ENCODE measurements around the gene LPIN2.
A peak's percentile ranks its signal among the peaks of the same experiment; 100 is the strongest.

DNA sequence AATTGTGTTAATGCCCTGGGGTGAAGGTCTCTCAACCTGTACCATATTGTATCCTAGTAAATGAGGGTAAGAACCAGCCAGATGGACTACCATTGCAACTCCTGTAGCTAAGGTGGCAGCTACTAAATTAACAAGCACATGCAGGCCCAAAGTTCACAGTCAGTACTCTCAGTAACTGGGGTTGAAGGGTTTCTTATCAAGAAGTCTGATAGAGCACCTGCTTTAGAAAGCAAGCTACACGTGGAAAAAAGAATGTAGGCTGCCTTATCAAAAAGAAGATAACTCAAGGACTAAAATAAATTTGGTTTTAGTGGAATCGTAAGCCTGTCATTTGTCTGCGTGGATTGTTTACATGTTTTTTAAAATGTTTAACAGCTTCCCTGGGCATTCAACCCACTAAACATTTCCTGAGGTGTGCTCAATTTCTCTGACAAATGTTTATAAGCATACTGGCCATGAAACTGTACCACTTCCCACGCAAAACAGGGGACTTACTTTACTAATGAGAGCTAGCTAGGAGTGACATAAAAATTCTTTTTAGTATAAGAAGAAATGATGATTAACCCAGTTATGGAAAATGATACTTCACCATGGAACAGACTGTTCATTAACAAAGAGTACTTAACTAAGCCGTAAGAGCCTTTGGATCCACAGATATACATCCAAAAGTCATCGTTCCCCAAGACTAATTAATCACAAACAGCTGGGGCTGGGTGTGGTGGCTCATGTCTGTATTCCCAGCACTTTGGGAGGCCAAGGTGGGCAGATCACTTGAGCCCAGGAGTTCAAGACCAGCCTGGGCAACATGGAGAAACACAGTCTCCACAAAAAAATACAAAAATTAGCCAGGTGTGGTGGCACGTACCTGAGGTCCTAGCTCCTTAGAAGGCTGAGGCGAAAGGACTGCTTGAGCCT, 36.5 kb downstream of the LPIN2 start:
- TF ChIP-seq, protein P1, sequence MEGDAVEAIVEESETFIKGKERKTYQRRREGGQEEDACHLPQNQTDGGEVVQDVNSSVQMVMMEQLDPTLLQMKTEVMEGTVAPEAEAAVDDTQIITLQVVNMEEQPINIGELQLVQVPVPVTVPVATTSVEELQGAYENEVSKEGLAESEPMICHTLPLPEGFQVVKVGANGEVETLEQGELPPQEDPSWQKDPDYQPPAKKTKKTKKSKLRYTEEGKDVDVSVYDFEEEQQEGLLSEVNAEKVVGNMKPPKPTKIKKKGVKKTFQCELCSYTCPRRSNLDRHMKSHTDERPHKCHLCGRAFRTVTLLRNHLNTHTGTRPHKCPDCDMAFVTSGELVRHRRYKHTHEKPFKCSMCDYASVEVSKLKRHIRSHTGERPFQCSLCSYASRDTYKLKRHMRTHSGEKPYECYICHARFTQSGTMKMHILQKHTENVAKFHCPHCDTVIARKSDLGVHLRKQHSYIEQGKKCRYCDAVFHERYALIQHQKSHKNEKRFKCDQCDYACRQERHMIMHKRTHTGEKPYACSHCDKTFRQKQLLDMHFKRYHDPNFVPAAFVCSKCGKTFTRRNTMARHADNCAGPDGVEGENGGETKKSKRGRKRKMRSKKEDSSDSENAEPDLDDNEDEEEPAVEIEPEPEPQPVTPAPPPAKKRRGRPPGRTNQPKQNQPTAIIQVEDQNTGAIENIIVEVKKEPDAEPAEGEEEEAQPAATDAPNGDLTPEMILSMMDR (IDR thresholded peaks at IDR 0.05; ENCODE audit: low read depth, low read length, missing input control): no peak
- TF ChIP-seq, protein P2, sequence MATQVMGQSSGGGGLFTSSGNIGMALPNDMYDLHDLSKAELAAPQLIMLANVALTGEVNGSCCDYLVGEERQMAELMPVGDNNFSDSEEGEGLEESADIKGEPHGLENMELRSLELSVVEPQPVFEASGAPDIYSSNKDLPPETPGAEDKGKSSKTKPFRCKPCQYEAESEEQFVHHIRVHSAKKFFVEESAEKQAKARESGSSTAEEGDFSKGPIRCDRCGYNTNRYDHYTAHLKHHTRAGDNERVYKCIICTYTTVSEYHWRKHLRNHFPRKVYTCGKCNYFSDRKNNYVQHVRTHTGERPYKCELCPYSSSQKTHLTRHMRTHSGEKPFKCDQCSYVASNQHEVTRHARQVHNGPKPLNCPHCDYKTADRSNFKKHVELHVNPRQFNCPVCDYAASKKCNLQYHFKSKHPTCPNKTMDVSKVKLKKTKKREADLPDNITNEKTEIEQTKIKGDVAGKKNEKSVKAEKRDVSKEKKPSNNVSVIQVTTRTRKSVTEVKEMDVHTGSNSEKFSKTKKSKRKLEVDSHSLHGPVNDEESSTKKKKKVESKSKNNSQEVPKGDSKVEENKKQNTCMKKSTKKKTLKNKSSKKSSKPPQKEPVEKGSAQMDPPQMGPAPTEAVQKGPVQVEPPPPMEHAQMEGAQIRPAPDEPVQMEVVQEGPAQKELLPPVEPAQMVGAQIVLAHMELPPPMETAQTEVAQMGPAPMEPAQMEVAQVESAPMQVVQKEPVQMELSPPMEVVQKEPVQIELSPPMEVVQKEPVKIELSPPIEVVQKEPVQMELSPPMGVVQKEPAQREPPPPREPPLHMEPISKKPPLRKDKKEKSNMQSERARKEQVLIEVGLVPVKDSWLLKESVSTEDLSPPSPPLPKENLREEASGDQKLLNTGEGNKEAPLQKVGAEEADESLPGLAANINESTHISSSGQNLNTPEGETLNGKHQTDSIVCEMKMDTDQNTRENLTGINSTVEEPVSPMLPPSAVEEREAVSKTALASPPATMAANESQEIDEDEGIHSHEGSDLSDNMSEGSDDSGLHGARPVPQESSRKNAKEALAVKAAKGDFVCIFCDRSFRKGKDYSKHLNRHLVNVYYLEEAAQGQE (IDR thresholded peaks at IDR 0.05): no peak
- TF ChIP-seq, protein P3, sequence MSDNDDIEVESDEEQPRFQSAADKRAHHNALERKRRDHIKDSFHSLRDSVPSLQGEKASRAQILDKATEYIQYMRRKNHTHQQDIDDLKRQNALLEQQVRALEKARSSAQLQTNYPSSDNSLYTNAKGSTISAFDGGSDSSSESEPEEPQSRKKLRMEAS (IDR thresholded peaks at IDR 0.05): peak; percentile 69
